Fibroblast of lung (primary cell): Measurements from ENCODE around the gene PAEP.

ENCODE experiments used
- EZH2 ChIP-seq: IDR thresholded peaks from 2 replicates; pipeline ENCODE4 v1.5.1; 2012; ENCODE audit warnings: low read length, control low read depth, mild to moderate bottlenecking; ENCODE audit errors: missing control alignments
- TF ChIP-seq, protein P1 (sequence below), 2 donors: IDR thresholded peaks in 1 of 2; conservative IDR thresholded peaks in 1 of 2; 1 replicate in 1 of 2; 2 replicates in 1 of 2; pipeline ENCODE4 v1.5.1; 2011 to 2012; ENCODE audit warnings: low read length in 2 of 2, control low read depth in 1 of 2, inconsistent platforms in 1 of 2, low read depth in 1 of 2, mild to moderate bottlenecking in 1 of 2

DNA sequence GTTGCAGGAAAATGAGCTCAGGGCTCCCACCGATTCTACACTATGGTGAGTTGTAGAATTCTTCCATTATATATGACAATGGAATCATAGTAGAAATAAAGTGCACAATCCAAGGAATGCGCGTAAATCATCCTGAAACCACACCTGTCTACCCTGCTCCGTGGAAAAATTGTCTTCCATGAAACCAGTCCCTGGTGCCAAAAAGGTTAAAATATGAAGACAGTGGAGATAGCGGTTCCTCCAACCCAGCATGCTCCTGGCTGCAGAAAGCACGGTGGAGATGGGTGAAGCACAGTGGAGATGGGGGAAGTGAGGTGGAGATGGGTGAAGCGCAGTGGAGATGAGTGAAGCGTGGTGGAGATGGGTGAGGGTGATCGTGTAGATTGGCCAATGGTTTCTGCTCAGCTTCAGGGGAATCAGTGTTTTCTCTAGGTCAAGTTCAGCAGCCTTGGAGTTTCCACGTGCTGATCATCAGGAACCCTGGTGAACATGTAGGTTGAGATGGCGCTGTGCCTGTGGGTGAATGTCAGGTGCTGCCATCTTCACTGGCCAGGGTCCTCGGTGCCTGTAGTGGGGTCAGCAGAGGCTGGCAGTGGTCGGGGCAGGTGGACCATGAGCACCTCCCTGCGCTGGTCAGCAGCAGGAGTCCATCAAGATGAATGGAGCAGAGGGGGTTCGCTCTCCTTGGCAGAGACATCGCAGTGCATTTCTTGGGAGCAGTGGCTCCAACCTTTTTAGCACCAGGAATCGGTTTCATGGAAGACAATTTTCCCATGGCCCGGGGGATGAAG is 20.3 kb downstream of the PAEP start:
- TF ChIP-seq, protein P1, sequence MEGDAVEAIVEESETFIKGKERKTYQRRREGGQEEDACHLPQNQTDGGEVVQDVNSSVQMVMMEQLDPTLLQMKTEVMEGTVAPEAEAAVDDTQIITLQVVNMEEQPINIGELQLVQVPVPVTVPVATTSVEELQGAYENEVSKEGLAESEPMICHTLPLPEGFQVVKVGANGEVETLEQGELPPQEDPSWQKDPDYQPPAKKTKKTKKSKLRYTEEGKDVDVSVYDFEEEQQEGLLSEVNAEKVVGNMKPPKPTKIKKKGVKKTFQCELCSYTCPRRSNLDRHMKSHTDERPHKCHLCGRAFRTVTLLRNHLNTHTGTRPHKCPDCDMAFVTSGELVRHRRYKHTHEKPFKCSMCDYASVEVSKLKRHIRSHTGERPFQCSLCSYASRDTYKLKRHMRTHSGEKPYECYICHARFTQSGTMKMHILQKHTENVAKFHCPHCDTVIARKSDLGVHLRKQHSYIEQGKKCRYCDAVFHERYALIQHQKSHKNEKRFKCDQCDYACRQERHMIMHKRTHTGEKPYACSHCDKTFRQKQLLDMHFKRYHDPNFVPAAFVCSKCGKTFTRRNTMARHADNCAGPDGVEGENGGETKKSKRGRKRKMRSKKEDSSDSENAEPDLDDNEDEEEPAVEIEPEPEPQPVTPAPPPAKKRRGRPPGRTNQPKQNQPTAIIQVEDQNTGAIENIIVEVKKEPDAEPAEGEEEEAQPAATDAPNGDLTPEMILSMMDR (conservative IDR thresholded peaks at IDR 0.05 in 1 of 2, IDR thresholded peaks at IDR 0.05 in 1 of 2; ENCODE audit: low read depth in 1 of 2, low read length in 2 of 2): no peak
- TF ChIP-seq EZH2: no peak
